H9 (cell line): ENCODE results near the gene FAM149B1. TPM values are rescaled to one million over a fixed set of nuclear protein-coding genes. Genes with fewer than 3 reads are reported as not detected.

Source experiments
- DNase-seq: peaks from one replicate; pipeline ENCODE4 v3.0.0-alpha.2; 2017
- H2AFZ ChIP-seq: one replicate; pipeline ENCODE4 v1.6.1; 2013; ENCODE audit warnings: mild to moderate bottlenecking, low read length, control low read depth, moderate library complexity
- H2AK5ac ChIP-seq: 2 replicates; pipeline ENCODE4 v1.6.1; 2013; ENCODE audit warnings: low read length, control low read depth, mixed read lengths; ENCODE audit not compliant: insufficient read length
- H2BK120ac ChIP-seq: one replicate; pipeline ENCODE4 v1.6.1; 2013; ENCODE audit warnings: low read depth, mild to moderate bottlenecking, low read length, control low read depth, inconsistent platforms; ENCODE audit not compliant: poor library complexity, severe bottlenecking
- H2BK12ac ChIP-seq: 2 replicates; pipeline ENCODE4 v1.6.1; 2013; ENCODE audit warnings: low read length, control low read depth, mixed read lengths, low read depth; ENCODE audit not compliant: insufficient read length
- H2BK15ac ChIP-seq: 2 replicates; pipeline ENCODE4 v1.6.1; 2013; ENCODE audit warnings: low read depth, low read length, control low read depth
- H2BK20ac ChIP-seq: one replicate; pipeline ENCODE4 v1.6.1; 2013; ENCODE audit warnings: low read depth, mild to moderate bottlenecking, low read length, control low read depth, inconsistent platforms; ENCODE audit not compliant: poor library complexity, severe bottlenecking
- H2BK5ac ChIP-seq: 2 replicates; pipeline ENCODE4 v1.6.1; 2013; ENCODE audit warnings: low read length, control low read depth, mixed read lengths; ENCODE audit not compliant: insufficient read length
- H3K14ac ChIP-seq: 2 replicates; pipeline ENCODE4 v1.6.1; 2013; ENCODE audit warnings: low read length, control low read depth; ENCODE audit not compliant: insufficient read depth
- H3K18ac ChIP-seq: 2 replicates; pipeline ENCODE4 v1.6.1; 2013; ENCODE audit warnings: low read depth, mild to moderate bottlenecking, mixed read lengths, low read length, control low read depth; ENCODE audit not compliant: insufficient read length
- H3K23ac ChIP-seq: 2 replicates; pipeline ENCODE4 v1.6.1; 2013; ENCODE audit warnings: low read length, control low read depth, mixed read lengths, low read depth; ENCODE audit not compliant: insufficient read length
- H3K23me2 ChIP-seq: 2 replicates; pipeline ENCODE4 v1.6.1; 2013; ENCODE audit warnings: low read depth, mild to moderate bottlenecking, mixed read lengths, low read length, control low read depth; ENCODE audit not compliant: insufficient read length, poor library complexity, severe bottlenecking
- H3K27ac ChIP-seq: 2 replicates; pipeline ENCODE4 v1.5.1; 2013; ENCODE audit warnings: low read length, control low read depth, mixed read lengths, low read depth; ENCODE audit not compliant: insufficient read length
- H3K27me3 ChIP-seq: 2 replicates; pipeline ENCODE4 v1.6.1; 2013; ENCODE audit warnings: low read length, control low read depth, inconsistent platforms; ENCODE audit not compliant: insufficient read depth
- H3K4ac ChIP-seq: 2 replicates; pipeline ENCODE4 v1.6.1; 2013; ENCODE audit warnings: low read depth, mild to moderate bottlenecking, control low read depth, inconsistent platforms, low read length, moderate library complexity
- H3K4me1 ChIP-seq: 2 replicates; pipeline ENCODE4 v1.6.1; 2013; ENCODE audit warnings: low read length, control low read depth, inconsistent platforms; ENCODE audit not compliant: insufficient read depth
- H3K4me2 ChIP-seq: 2 replicates; pipeline ENCODE4 v1.6.1; 2013; ENCODE audit warnings: low read length, control low read depth, mixed read lengths; ENCODE audit not compliant: insufficient read length, insufficient read depth
- H3K56ac ChIP-seq: 2 replicates; pipeline ENCODE4 v1.6.1; 2013; ENCODE audit warnings: low read depth, mild to moderate bottlenecking, mixed read lengths, low read length, control low read depth; ENCODE audit not compliant: insufficient read length
- H3K79me1 ChIP-seq: 2 replicates; pipeline ENCODE4 v1.6.1; 2013; ENCODE audit warnings: low read depth, mild to moderate bottlenecking, moderate library complexity, low read length, control low read depth, inconsistent platforms; ENCODE audit not compliant: insufficient read depth, poor library complexity, severe bottlenecking
- H3K79me2 ChIP-seq: 2 replicates; pipeline ENCODE4 v1.6.1; 2013; ENCODE audit warnings: low read length, control low read depth, inconsistent platforms; ENCODE audit not compliant: insufficient read depth
- H3K9ac ChIP-seq: 2 replicates; pipeline ENCODE4 v1.6.1; 2013; ENCODE audit warnings: low read length, control low read depth, mixed read lengths; ENCODE audit not compliant: insufficient read length; ENCODE audit errors: extremely low read depth
- H3K9me3 ChIP-seq: one replicate; pipeline ENCODE4 v1.6.1; 2013; ENCODE audit warnings: low read depth, low read length, inconsistent platforms; ENCODE audit not compliant: control insufficient read depth
- H3T11ph ChIP-seq: one replicate; pipeline ENCODE4 v1.6.1; 2013; ENCODE audit warnings: mild to moderate bottlenecking, low read length, control low read depth, inconsistent platforms
- H4K20me1 ChIP-seq: one replicate; pipeline ENCODE4 v1.6.1; 2013; ENCODE audit not compliant: control insufficient read depth, insufficient read length, insufficient read depth
- H4K5ac ChIP-seq: 2 replicates; pipeline ENCODE4 v1.6.1; 2013; ENCODE audit warnings: low read depth, mild to moderate bottlenecking, mixed read lengths, low read length, control low read depth; ENCODE audit not compliant: insufficient read length
- H4K8ac ChIP-seq: replicated peaks from 2 replicates; pipeline ENCODE4 v1.6.1; 2013; ENCODE audit warnings: low read length, control low read depth, mixed read lengths, low read depth; ENCODE audit not compliant: insufficient read length
- H4K91ac ChIP-seq: 2 replicates; pipeline ENCODE4 v1.6.1; 2013; ENCODE audit warnings: low read depth, mild to moderate bottlenecking, moderate library complexity, mixed read lengths, low read length, control low read depth; ENCODE audit not compliant: insufficient read length
- H3K27ac Mint-ChIP-seq, 3 experiments: 2 replicates in 2 of 3; 3 replicates in 1 of 3; pipeline ENCODE4 v1.8.0; 2020 to 2021; ENCODE audit warnings: mixed read lengths in 3 of 3, mild to moderate bottlenecking in 1 of 3, moderate library complexity in 1 of 3
- H3K27me3 Mint-ChIP-seq: 2 replicates; pipeline ENCODE4 v1.8.0; 2021; ENCODE audit warnings: low read depth, mild to moderate bottlenecking, moderate library complexity, mixed read lengths
- H3K36me3 Mint-ChIP-seq, 3 experiments: 2 replicates in 2 of 3; 3 replicates in 1 of 3; pipeline ENCODE4 v1.8.0; 2020 to 2021; ENCODE audit warnings: low read depth in 3 of 3, mixed read lengths in 3 of 3; ENCODE audit not compliant: insufficient read depth in 1 of 3
- H3K4me1 Mint-ChIP-seq, 2 experiments: 2 replicates each; pipeline ENCODE4 v1.8.0; 2020; ENCODE audit warnings: mixed read lengths in 2 of 2
- H3K4me3 Mint-ChIP-seq, 2 experiments: 2 replicates in 1 of 2; 3 replicates in 1 of 2; pipeline ENCODE4 v1.8.0; 2020 to 2021; ENCODE audit warnings: mild to moderate bottlenecking in 2 of 2, mixed read lengths in 2 of 2, moderate library complexity in 1 of 2
- H3K9me3 Mint-ChIP-seq, 2 experiments: 2 replicates in 1 of 2; 3 replicates in 1 of 2; pipeline ENCODE4 v1.8.0; 2020; ENCODE audit warnings: mild to moderate bottlenecking in 2 of 2, mixed read lengths in 2 of 2, moderate library complexity in 1 of 2
- CTCF ChIP-seq: fragments of 200-600 bp; sonication (generic); conservative IDR thresholded peaks from 3 replicates; pipeline ENCODE4 v1.8.0; 2021; ENCODE audit warnings: antibody characterized with exemption, mild to moderate bottlenecking
- WGBS: extraction: QIAGEN DNeasy Blood & Tissue Kit; methylation state at CpG from one replicate; pipeline ENCODE4 v1.1.7; 2013; ENCODE audit warnings: missing lambda C conversion rate, low lambda C conversion rate, mixed read lengths; ENCODE audit not compliant: insufficient read length; ENCODE audit errors: extremely low coverage; 5-methylcytosine and 5-hydroxymethylcytosine counted together
- total RNA-seq: library from RNA; stranded (reverse); gene quantifications from 2 replicates; pipeline ENCODE4 v1.2.1, GENCODE V29; 2021

Gene FAM149B1
- total RNA-seq, 1 experiment from 2014 or later = 17.9 TPM

- Histone ChIP-seq H3K23me2 (no peaks in the 10 kb centered on the region), H2AK5ac (no peak overlapping the region), H3K4me2 (no peak overlapping the region), H3T11ph (no peak overlapping the region), H4K8ac (no peak overlapping the region), H4K20me1 (no peaks in the 10 kb centered on the region), H4K91ac (no peak overlapping the region), H3K4me1 (no peaks in the 10 kb centered on the region), H2BK12ac (no peak overlapping the region), H3K23ac (no peak overlapping the region), H2BK15ac (no peak overlapping the region), H2AFZ (no peak overlapping the region), H3K18ac (no peak overlapping the region), H3K14ac (no peak overlapping the region), H3K4ac (no peak overlapping the region), H3K9ac (no peak overlapping the region), H3K27ac (no peak overlapping the region), H2BK5ac (no peak overlapping the region), H2BK20ac (no peak overlapping the region), H3K79me1 (no peaks in the 10 kb centered on the region), H3K27me3 (no peaks in the 10 kb centered on the region), H4K5ac (no peak overlapping the region), H2BK120ac (no peak overlapping the region), H3K56ac (no peak overlapping the region), H3K9me3 (no peaks in the 10 kb centered on the region), H3K79me2 (no peaks in the 10 kb centered on the region)
- H3K27ac Mint-ChIP-seq = peak overlapping the region in 1 of 3 experiments; percentile 52; a peak in 1 of 7 replicates
- no CpG with 5 or more reads among the region's 7 CpGs for WGBS
- H3K36me3 Mint-ChIP-seq = peaks cover 4 to 24% (median 22%) of the 10 kb centered on the region in 3 experiments; a peak in 6 of 7 replicates
- no peak overlapping the region for H3K4me3 Mint-ChIP-seq
- H3K4me1 Mint-ChIP-seq = no peaks in the 10 kb centered on the region
- TF ChIP-seq CTCF = no peak
- no peaks in the 10 kb centered on the region for H3K27me3 Mint-ChIP-seq
- DNase-seq = no peak
- H3K9me3 Mint-ChIP-seq = no peaks in the 10 kb centered on the region
Observed at GRCh38 chr10:73234695-73235094, 66.8 kb downstream of the FAM149B1 start.
